ENCODE results near the gene MTSS2. TPM values are rescaled to one million over a fixed set of nuclear protein-coding genes. Genes with fewer than 3 reads are reported as not detected.
A peak's percentile ranks its signal among the peaks of the same experiment; 100 is the strongest.

The MTSS2 gene
- total RNA-seq, 1 experiment from 2014 or later, result 18.7 TPM

GRCh38 chr16:70715055-70715858, 29.4 kb upstream of the MTSS2 start:
- Histone ChIP-seq H3K36me3 (ENCODE audit: low read depth, low read length) (no peaks in the 10 kb centered on the region), H3K9ac (ENCODE audit: low read length) (peak overlapping the region; percentile 78), H3K9me3 (ENCODE audit: low read length) (no peaks in the 10 kb centered on the region), H3F3A (ENCODE audit: low read length, unreplicated experiment) (no peaks in the 10 kb centered on the region), H3K9me2 (replicated peaks; ENCODE audit: low read length) (no peaks in the 10 kb centered on the region), H3K79me2 (ENCODE audit: low read length) (no peaks in the 10 kb centered on the region), H3K4me2 (ENCODE audit: low read length) (peak overlapping the region; percentile 81), H4K20me1 (ENCODE audit: low read length) (no peaks in the 10 kb centered on the region), H3K27ac (ENCODE audit: low read length) (peak overlapping the region; percentile 92), H3K4me3 (ENCODE audit: low read length) (peak overlapping the region; percentile 49; the same call in 1 of the 2 replicates), H3K4me1 (ENCODE audit: insufficient read depth, low read length) (peaks cover 26% of the 10 kb centered on the region), H3K27me3 (ENCODE audit: low read length) (no peaks in the 10 kb centered on the region), H2AFZ (ENCODE audit: low read length) (peak overlapping the region; percentile 68)
- DNase-seq (peak; percentile 98), ATAC-seq (peak; percentile 95)
- ChIA-PET POLR2A (ENCODE audit: unreplicated experiment) (interaction anchor here (0.7 kb wide), 1 partner anchor 335 kb away, joined by 6 read pairs; no protein-coding TSS in a partner anchor), CTCF (interaction anchor here (0.7 to 1.1 kb wide), 3 partner anchors 28 to 56 kb away, joined by 3 to 5 read pairs (median 5); no protein-coding TSS in a partner anchor)
- peak; percentile 32; the same call in 1 of the 2 replicates for TF ChIP-seq CTCF (conservative IDR thresholded peaks at IDR 0.05; ENCODE audit: low read depth, low read length)
- no peak for TF ChIP-seq EZH2 (IDR thresholded peaks at IDR 0.05; ENCODE audit: low read length, unreplicated experiment)
- TF ChIP-seq EZH2phosphoT487 (IDR thresholded peaks at IDR 0.05; ENCODE audit: borderline replicate concordance, low read length), result no peak
- intact Hi-C loops (cut with micrococcal nuclease), result loop anchor here (1.0 to 2.0 kb wide), 2 partner anchors 31 to 56 kb away; no protein-coding TSS in a partner anchor
- TSS peak; percentile 46 for BruUV-seq (replicated peaks)

GRCh38 chr16:70714581-70715054, 28.8 kb upstream of the MTSS2 start:
- TSS peak; percentile 16 for BruUV-seq (replicated peaks)
- no peaks in the 10 kb centered on the region for H3K9me3 ChIP-seq (ENCODE audit: low read length)
- H4K20me1 ChIP-seq (ENCODE audit: low read length), result no peaks in the 10 kb centered on the region
- peak overlapping the region; percentile 81 for H3K4me2 ChIP-seq (ENCODE audit: low read length)
- ChIA-PET POLR2A (ENCODE audit: unreplicated experiment) (no interaction called here), CTCF (no interaction called here)
- ATAC-seq, result no peak
- no peak overlapping the region for H2AFZ ChIP-seq (ENCODE audit: low read length)
- peak overlapping the region; percentile 92 for H3K27ac ChIP-seq (ENCODE audit: low read length)
- H3F3A ChIP-seq (ENCODE audit: low read length, unreplicated experiment), result no peaks in the 10 kb centered on the region
- peak overlapping the region; percentile 41; the same call in 1 of the 2 replicates for H3K4me3 ChIP-seq (ENCODE audit: low read length)
- no peaks in the 10 kb centered on the region for H3K9me2 ChIP-seq (replicated peaks; ENCODE audit: low read length)
- H3K4me1 ChIP-seq (ENCODE audit: insufficient read depth, low read length), result peaks cover 26% of the 10 kb centered on the region
- H3K79me2 ChIP-seq (ENCODE audit: low read length), result no peaks in the 10 kb centered on the region
- no peak for TF ChIP-seq CTCF (conservative IDR thresholded peaks at IDR 0.05; ENCODE audit: low read depth, low read length)
- TF ChIP-seq EZH2phosphoT487 (IDR thresholded peaks at IDR 0.05; ENCODE audit: borderline replicate concordance, low read length), result no peak
- no peak for TF ChIP-seq EZH2 (IDR thresholded peaks at IDR 0.05; ENCODE audit: low read length, unreplicated experiment)
- DNase-seq, result no peak
- peak overlapping the region; percentile 78 for H3K9ac ChIP-seq (ENCODE audit: low read length)
- no peaks in the 10 kb centered on the region for H3K36me3 ChIP-seq (ENCODE audit: low read depth, low read length)
- H3K27me3 ChIP-seq (ENCODE audit: low read length), result no peaks in the 10 kb centered on the region
- intact Hi-C loops (cut with micrococcal nuclease), result loop anchor here (1.0 to 2.0 kb wide), 2 partner anchors 32 to 56 kb away; no protein-coding TSS in a partner anchor
